ENCODE measurements around the gene EML4. TPM values are rescaled to one million over a fixed set of nuclear protein-coding genes. Genes with fewer than 3 reads are reported as not detected.

The EML4 gene
- total and polyA plus RNA-seq, 9 donors, result 26.0 to 36.9 (median 29.0) TPM

DNA sequence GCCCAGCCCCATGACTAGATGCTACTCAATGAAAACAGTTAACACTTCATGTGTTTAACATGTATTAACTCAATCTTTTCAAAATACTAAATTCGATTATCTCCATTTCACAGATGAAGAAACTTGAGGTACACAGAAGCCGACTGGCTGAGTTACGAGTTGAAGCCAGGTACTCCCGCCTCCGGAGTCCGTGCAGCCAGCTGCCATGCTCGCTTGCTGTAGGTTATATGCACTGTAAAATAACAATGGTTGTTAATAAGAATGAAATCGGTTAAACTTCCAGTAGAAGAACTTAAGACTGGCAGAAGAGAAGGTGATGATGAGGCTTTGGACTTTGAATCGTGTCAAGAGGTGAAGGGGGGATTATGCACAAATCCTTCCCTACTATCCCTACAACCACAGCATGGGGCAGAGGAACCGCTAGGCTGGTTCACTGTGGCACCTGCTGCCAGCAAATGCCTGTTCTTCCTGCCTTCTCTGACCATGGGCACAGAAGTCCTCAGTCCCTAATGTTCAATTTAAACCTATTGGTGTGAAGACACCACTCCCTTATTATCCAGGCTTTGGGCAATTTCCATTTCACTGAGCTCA lies 166.5 kb downstream of the EML4 start:
- no peak overlapping the region for H3K27ac ChIP-seq (ENCODE audit: low read length)
- no peak overlapping the region for H3K4me3 ChIP-seq (ENCODE audit: low read length)
- no peak for DNase-seq
- WGBS (ENCODE audit: insufficient coverage), result 96% methylated on average over 7 of the region's 10 CpGs
- no peaks in the 10 kb centered on the region for H3K4me1 ChIP-seq (ENCODE audit: control insufficient read depth, insufficient read depth, low read length)
- H3K27me3 ChIP-seq (ENCODE audit: control insufficient read depth, insufficient read depth, low read length), result no peaks in the 10 kb centered on the region
- no peaks in the 10 kb centered on the region for H3K9me3 ChIP-seq (replicated peaks; ENCODE audit: control insufficient read depth, low read depth, low read length)
- H3K36me3 ChIP-seq (ENCODE audit: control insufficient read depth, insufficient read depth, low read length), result peaks cover 46% of the 10 kb centered on the region

DNA sequence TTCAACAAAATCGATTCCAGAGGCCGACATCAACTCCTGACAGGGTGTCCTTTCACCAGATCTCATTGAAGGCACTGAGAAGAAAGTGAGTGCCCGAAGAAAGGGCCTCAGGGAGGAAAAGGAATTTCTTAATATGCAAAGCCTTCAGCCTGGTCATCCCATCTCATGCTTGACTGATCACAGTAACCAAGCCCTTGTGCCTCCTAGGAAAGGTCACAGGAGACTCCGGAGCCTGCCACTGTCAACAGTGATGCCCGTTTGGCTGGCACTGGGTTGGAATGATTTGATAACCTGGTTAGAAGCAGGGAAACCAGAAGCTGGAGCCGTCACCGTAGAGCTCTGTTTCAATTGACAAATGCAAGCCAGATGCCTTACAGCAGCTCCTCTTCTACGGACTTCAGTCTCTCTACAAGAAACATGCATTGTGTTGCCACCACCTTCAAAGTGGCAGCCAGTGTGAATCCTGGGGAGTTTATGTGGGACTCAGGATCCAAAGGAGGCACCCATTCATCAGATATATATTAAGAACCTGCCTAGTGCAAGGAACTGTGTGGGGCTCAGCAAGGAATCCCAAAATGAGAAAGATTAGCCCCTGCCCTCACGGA lies 167.3 kb downstream of the EML4 start:
- Histone ChIP-seq H3K4me1 (ENCODE audit: control insufficient read depth, insufficient read depth, low read length) (no peaks in the 10 kb centered on the region), H3K27me3 (ENCODE audit: control insufficient read depth, insufficient read depth, low read length) (no peaks in the 10 kb centered on the region), H3K9me3 (replicated peaks; ENCODE audit: control insufficient read depth, low read depth, low read length) (no peaks in the 10 kb centered on the region), H3K4me3 (ENCODE audit: low read length) (no peak overlapping the region), H3K36me3 (ENCODE audit: control insufficient read depth, insufficient read depth, low read length) (peaks cover 54% of the 10 kb centered on the region), H3K27ac (ENCODE audit: low read length) (no peak overlapping the region)
- no peak for DNase-seq
- 92% methylated on average over 4 of the region's 9 CpGs for WGBS (ENCODE audit: insufficient coverage)

DNA sequence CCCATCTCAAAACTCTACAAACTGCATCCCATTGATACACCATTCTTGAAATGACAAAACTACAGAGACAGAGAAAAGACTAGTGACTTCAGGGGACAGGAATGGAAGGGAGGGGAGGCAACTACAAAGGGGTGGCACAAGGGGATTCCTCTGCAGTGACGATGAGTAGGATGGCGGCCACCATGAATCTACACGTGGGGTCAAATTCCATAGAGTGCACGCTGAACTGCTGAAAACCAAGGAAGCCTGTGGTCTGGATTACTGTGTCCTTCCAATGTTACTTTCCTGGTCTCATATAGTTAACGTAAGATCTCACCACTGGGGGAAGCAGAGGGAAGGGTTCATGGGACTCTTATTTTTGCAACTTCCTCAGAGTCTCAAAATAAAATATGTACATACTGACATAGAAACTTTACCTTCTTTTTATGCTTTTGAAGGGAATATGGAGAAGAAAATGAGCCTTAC lies 168.2 kb downstream of the EML4 start:
- no peaks in the 10 kb centered on the region for H3K27me3 ChIP-seq (ENCODE audit: control insufficient read depth, insufficient read depth, low read length)
- 92% methylated on average over 2 of the region's 5 CpGs for WGBS (ENCODE audit: insufficient coverage)
- H3K9me3 ChIP-seq (replicated peaks; ENCODE audit: control insufficient read depth, low read depth, low read length), result no peaks in the 10 kb centered on the region
- no peak overlapping the region for H3K27ac ChIP-seq (ENCODE audit: low read length)
- H3K4me1 ChIP-seq (ENCODE audit: control insufficient read depth, insufficient read depth, low read length), result peaks cover 3% of the 10 kb centered on the region
- H3K36me3 ChIP-seq (ENCODE audit: control insufficient read depth, insufficient read depth, low read length), result peaks cover 51% of the 10 kb centered on the region
- no peak overlapping the region for H3K4me3 ChIP-seq (ENCODE audit: low read length)
- DNase-seq, result no peak

DNA sequence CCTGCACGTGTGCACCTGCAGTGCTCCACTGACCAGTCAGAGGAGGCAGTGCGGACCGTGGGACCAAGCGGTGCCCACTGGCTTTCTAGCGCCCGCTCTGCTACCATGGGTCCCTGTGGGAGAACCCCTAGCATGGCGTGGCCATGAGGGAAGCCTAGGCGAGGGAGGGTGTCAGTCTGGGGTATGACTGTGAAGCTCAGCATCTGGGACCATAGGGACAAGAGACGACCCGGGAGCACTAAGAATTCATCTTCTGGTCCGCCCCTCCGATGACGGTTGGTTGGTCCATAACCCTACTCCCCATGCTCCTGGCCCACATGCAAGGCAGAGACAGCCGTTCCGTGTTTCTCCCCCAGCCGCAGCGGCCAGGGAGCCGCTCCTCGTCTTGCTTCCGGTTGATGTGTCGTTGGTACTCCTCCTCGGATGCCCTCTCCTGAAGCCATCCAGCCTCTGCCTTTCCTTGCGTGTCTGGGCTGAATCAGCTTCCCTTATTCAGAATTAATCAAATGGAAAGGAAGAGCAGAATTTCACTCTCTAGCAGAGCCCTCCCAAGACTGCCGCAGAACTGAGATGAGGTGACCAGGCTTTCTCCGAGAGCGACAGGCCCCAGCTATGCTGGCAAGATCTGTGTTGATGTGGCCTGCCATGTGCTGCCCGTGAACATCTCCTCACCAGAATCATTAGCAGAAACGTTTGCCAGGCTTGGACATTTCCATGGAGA lies 168.9 kb downstream of the EML4 start:
- Histone ChIP-seq H3K4me1 (ENCODE audit: control insufficient read depth, insufficient read depth, low read length) (peaks cover 9% of the 10 kb centered on the region), H3K27me3 (ENCODE audit: control insufficient read depth, insufficient read depth, low read length) (no peaks in the 10 kb centered on the region), H3K36me3 (ENCODE audit: control insufficient read depth, insufficient read depth, low read length) (peaks cover 47% of the 10 kb centered on the region), H3K27ac (ENCODE audit: low read length) (no peak overlapping the region), H3K9me3 (replicated peaks; ENCODE audit: control insufficient read depth, low read depth, low read length) (no peaks in the 10 kb centered on the region), H3K4me3 (ENCODE audit: low read length) (no peak overlapping the region)
- 96% methylated on average over 22 of the region's 28 CpGs for WGBS (ENCODE audit: insufficient coverage)
- no peak for DNase-seq

DNA sequence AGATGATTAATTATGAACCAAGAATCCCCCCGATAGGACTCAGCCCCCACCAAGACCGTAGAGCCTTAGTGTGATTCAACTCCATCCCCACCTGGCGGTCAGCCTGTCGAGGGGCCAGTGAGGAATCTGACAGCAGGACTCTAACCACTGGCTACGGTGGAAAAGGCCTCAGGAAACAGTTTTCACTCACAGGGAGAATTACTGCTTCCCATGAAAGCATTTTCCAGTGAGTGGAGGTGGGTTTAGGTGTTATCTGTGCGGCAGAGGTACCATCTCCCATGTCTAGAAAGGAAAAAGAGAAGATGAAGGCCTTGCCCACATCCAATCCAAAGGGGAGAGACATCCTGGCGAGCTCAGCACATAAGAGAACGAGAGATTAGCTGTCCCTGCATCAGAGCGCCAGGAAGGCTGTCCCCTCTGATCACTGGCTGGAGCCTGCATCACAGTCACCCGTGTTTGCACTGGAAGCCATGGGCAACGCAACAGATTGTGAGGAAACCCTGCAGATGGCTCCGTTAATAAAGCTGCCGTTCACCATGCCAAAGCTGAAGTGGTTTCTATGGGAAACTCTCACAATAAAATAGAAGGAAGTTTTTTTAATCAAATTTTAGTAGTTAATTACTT lies 169.5 kb downstream of the EML4 start:
- 100% methylated on average over 4 of the region's 13 CpGs for WGBS (ENCODE audit: insufficient coverage)
- Histone ChIP-seq H3K27me3 (ENCODE audit: control insufficient read depth, insufficient read depth, low read length) (no peaks in the 10 kb centered on the region), H3K36me3 (ENCODE audit: control insufficient read depth, insufficient read depth, low read length) (peaks cover 45% of the 10 kb centered on the region), H3K9me3 (replicated peaks; ENCODE audit: control insufficient read depth, low read depth, low read length) (no peaks in the 10 kb centered on the region), H3K4me3 (ENCODE audit: low read length) (no peak overlapping the region), H3K27ac (ENCODE audit: low read length) (no peak overlapping the region), H3K4me1 (ENCODE audit: control insufficient read depth, insufficient read depth, low read length) (peaks cover 10% of the 10 kb centered on the region)
- no peak for DNase-seq

DNA sequence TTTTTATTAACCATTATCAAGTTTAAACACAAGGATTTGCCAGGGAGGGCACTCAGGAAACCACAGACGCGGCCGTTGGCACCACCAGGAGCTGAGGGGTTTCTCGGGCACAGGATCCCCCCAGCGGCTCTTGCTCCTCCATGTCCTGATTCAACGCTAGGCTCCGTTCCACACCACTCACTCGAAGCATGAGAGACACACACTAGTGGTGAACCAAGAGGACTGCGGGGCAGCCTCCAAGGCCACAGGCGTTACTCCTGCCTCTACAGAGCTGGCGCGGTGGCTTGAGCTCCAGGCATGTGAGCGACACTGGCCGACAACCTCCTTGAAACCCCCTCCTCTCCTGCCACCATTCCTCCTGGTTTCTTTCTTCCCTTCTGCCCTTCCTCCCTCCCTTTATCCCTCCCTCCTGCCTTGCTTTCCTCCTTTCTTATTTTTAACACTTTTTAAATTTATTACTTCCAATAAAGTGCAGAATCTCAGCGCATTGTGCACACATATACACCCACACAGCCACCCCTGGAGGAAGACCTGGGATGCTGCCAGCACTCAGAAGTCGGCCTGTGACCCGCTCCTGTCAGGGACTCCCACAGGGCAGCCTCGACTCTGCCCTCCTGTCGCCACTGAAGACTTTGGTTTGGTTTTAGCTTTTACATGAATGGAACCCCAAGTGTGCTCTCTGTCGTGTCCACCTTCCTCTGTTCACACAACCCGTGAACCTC lies 170.2 kb downstream of the EML4 start:
- Histone ChIP-seq H3K36me3 (ENCODE audit: control insufficient read depth, insufficient read depth, low read length) (peaks cover 41% of the 10 kb centered on the region), H3K4me3 (ENCODE audit: low read length) (no peak overlapping the region)
- WGBS (ENCODE audit: insufficient coverage), result 76% methylated on average over 18 of the region's 21 CpGs

DNA sequence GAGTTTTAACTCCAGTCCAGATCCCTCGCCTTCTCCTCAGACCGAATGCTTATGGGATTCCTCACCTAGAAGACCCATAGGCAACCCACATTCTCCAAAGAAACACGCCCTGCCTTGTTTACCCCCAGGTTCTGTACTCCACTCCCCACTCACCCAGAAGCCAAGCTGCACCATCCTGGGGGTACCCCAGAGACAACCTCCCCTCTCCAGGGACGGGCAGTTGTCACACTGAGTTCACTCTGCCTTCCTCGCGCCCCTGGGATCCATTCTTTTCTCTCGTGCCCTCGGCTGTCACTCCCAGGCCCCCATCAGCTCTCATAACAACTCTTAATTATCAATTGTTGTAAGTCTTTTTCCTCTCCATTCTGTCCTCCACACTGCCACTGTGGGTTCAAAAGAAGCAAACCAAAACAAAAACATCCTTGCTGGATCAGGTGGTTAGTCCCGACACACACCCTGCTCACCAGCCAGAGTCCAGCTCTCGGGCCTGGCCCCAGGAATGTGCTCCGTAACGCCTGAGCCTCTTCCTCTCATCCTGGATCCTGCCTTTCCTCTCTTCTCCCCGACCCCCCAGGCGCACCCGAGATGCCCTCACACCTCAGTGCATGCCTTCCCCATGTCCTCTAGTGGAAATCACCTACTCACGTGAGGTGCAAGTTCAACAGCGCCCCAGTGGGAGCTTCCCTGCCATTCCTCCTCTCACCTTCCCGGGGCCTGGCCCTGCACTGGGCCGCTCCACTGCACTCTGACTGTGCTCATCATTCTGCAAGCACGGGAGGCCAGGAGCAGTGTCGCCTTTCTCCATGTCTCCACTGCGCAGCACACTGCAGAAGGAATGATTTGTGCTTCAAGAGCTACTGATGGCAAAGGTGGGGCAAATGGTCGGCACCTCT lies 171.1 kb downstream of the EML4 start:
- H3K36me3 ChIP-seq (ENCODE audit: control insufficient read depth, insufficient read depth, low read length), result peaks cover 34% of the 10 kb centered on the region
- WGBS (ENCODE audit: insufficient coverage), result 83% methylated on average over 20 of the region's 23 CpGs

More for the DNA sequence above, 170.2 kb downstream of the EML4 start:
- H3K4me1 ChIP-seq (ENCODE audit: control insufficient read depth, insufficient read depth, low read length), result peaks cover 10% of the 10 kb centered on the region
- H3K27me3 ChIP-seq (ENCODE audit: control insufficient read depth, insufficient read depth, low read length), result no peaks in the 10 kb centered on the region
- no peaks in the 10 kb centered on the region for H3K9me3 ChIP-seq (replicated peaks; ENCODE audit: control insufficient read depth, low read depth, low read length)
- no peak for DNase-seq
- H3K27ac ChIP-seq (ENCODE audit: low read length), result no peak overlapping the region

DNA sequence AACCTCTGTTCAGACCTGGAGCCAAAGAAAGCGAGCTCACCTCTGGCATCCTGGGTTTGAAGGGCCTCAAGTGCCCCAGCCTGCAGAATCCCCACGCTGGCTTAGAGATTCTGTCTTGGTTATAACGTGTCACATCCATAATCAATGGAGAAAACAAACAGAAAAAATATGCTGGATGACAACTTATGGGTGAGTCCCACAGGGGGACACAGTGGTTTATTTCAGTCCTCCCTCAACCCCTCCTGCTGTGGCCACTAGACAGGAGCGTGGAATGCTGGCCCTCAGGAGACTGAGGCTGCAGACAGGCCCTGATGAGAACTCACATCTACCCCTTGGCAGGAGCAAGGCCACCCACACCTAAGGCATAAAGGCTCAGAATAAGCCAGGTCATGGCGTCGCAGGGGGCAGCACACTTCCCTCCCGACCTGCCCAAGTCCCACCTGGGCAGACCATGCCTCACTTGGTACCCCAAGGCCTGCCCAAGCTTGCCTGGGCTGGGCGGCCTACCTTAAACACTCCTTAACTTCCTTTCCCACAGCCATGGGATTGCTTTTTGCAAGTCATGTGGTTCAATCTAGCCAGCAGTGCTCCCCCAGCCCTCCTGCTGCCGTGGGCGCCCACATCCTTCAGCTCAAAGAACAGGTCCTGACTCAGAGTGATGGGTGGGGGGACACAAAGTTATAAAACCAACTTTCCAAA lies 171.9 kb downstream of the EML4 start:
- Histone ChIP-seq H3K27ac (ENCODE audit: low read length) (no peak overlapping the region), H3K4me1 (ENCODE audit: control insufficient read depth, insufficient read depth, low read length) (peaks cover 12% of the 10 kb centered on the region), H3K9me3 (replicated peaks; ENCODE audit: control insufficient read depth, low read depth, low read length) (no peaks in the 10 kb centered on the region), H3K4me3 (ENCODE audit: low read length) (no peak overlapping the region), H3K27me3 (ENCODE audit: control insufficient read depth, insufficient read depth, low read length) (no peaks in the 10 kb centered on the region), H3K36me3 (ENCODE audit: control insufficient read depth, insufficient read depth, low read length) (peaks cover 35% of the 10 kb centered on the region)
- WGBS (ENCODE audit: insufficient coverage), result 91% methylated on average over 4 of the region's 10 CpGs
- no peak for DNase-seq

More for the DNA sequence above, 171.1 kb downstream of the EML4 start:
- no peak for DNase-seq
- Histone ChIP-seq H3K4me3 (ENCODE audit: low read length) (no peak overlapping the region), H3K9me3 (replicated peaks; ENCODE audit: control insufficient read depth, low read depth, low read length) (no peaks in the 10 kb centered on the region), H3K27ac (ENCODE audit: low read length) (no peak overlapping the region), H3K27me3 (ENCODE audit: control insufficient read depth, insufficient read depth, low read length) (no peaks in the 10 kb centered on the region), H3K4me1 (ENCODE audit: control insufficient read depth, insufficient read depth, low read length) (peaks cover 10% of the 10 kb centered on the region)

Measured in muscle of leg (tissue), 11 donors.